ENCODE data around the gene FARS2.

The FARS2 gene

DNA sequence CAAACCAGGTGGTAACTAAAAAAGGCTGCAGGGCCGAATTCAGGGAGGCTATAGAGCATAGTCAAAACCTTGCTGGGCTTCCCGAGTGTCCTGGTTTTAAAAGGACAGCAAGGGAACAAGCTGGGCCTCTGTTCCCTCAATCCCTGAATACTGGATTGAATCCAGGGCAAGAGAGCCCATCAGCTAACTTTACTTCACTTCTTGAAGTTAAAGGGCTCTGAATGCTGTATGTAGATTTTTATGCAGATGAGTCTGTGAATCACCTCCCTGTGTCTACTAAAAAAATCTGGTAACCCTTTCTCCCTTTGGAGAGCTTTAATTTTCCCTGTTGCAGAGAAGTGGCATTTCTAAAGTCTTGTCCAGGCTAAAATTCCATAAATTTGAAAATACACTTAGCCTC is 30.0 kb upstream of the FARS2 start:
- H3K36me3 ChIP-seq (ENCODE audit: control insufficient read depth, low read depth, low read length): no peaks in the 10 kb centered on the region
- no peak overlapping the region for H3K27ac ChIP-seq (ENCODE audit: low read length)
- no peak overlapping the region for H3K9ac ChIP-seq (ENCODE audit: low read length)
- peaks cover 9% of the 10 kb centered on the region for H3K4me1 ChIP-seq (ENCODE audit: control insufficient read depth, low read depth, low read length)
- no peaks in the 10 kb centered on the region for H3K27me3 ChIP-seq (ENCODE audit: control insufficient read depth, insufficient read depth, low read length)
- no peak overlapping the region for H3K4me3 ChIP-seq (ENCODE audit: low read length)
- H3K9me3 ChIP-seq (ENCODE audit: control insufficient read depth, low read depth, low read length): no peaks in the 10 kb centered on the region

- Histone ChIP-seq H3K27ac (ENCODE audit: low read length) (no peak overlapping the region), H3K9me3 (ENCODE audit: control insufficient read depth, low read depth, low read length) (no peaks in the 10 kb centered on the region), H3K36me3 (ENCODE audit: control insufficient read depth, low read depth, low read length) (no peaks in the 10 kb centered on the region), H3K4me1 (ENCODE audit: control insufficient read depth, low read depth, low read length) (peaks cover 9% of the 10 kb centered on the region), H3K4me3 (ENCODE audit: low read length) (no peak overlapping the region), H3K27me3 (ENCODE audit: control insufficient read depth, insufficient read depth, low read length) (no peaks in the 10 kb centered on the region), H3K9ac (ENCODE audit: low read length) (no peak overlapping the region)
Observed at GRCh38 chr6:5234874-5235273, 26.4 kb upstream of the FARS2 start.

- H3K27ac ChIP-seq (ENCODE audit: low read length): no peak overlapping the region
- no peaks in the 10 kb centered on the region for H3K27me3 ChIP-seq (ENCODE audit: control insufficient read depth, insufficient read depth, low read length)
- H3K4me3 ChIP-seq (ENCODE audit: low read length): no peak overlapping the region
- peaks cover 9% of the 10 kb centered on the region for H3K4me1 ChIP-seq (ENCODE audit: control insufficient read depth, low read depth, low read length)
- H3K36me3 ChIP-seq (ENCODE audit: control insufficient read depth, low read depth, low read length): no peaks in the 10 kb centered on the region
- H3K9ac ChIP-seq (ENCODE audit: low read length): no peak overlapping the region
- H3K9me3 ChIP-seq (ENCODE audit: control insufficient read depth, low read depth, low read length): no peaks in the 10 kb centered on the region
Observed at GRCh38 chr6:5235830-5236229, 25.5 kb upstream of the FARS2 start.

- Histone ChIP-seq H3K27ac (ENCODE audit: low read length) (no peak overlapping the region), H3K36me3 (ENCODE audit: control insufficient read depth, low read depth, low read length) (no peaks in the 10 kb centered on the region), H3K9ac (ENCODE audit: low read length) (no peak overlapping the region)
Observed at GRCh38 chr6:5237805-5238204, 23.5 kb upstream of the FARS2 start.

GRCh38 chr6:5238336-5238735 is 23.0 kb upstream of the FARS2 start:
- no peaks in the 10 kb centered on the region for H3K27me3 ChIP-seq (ENCODE audit: control insufficient read depth, insufficient read depth, low read length)
- no peak overlapping the region for H3K9ac ChIP-seq (ENCODE audit: low read length)

More at GRCh38 chr6:5237805-5238204, 23.5 kb upstream of the FARS2 start:
- Histone ChIP-seq H3K9me3 (ENCODE audit: control insufficient read depth, low read depth, low read length) (no peaks in the 10 kb centered on the region), H3K4me1 (ENCODE audit: control insufficient read depth, low read depth, low read length) (peaks cover 12% of the 10 kb centered on the region), H3K4me3 (ENCODE audit: low read length) (no peak overlapping the region), H3K27me3 (ENCODE audit: control insufficient read depth, insufficient read depth, low read length) (no peaks in the 10 kb centered on the region)

DNA sequence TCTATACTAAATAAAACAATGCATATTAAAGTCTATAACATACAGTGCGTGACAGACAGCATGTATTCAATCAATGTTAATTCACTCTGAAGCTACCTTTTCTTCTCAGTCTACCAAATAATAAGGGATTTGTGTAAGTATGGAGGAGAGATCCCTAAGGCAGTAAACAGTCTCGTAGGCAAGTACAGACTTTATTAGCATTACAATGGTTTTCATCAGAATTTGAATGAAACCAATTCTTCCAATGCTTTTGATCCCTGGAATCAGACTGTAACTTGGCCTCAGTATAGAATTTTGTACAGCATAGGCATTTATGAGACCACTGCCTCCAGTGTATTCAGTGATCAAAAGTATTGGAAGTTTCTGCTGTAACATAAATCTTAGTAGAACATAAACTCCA is 20.1 kb upstream of the FARS2 start:
- H3K27ac ChIP-seq (ENCODE audit: low read length): no peak overlapping the region
- H3K4me3 ChIP-seq (ENCODE audit: low read length): no peak overlapping the region
- peaks cover 10% of the 10 kb centered on the region for H3K4me1 ChIP-seq (ENCODE audit: control insufficient read depth, low read depth, low read length)
- no peaks in the 10 kb centered on the region for H3K36me3 ChIP-seq (ENCODE audit: control insufficient read depth, low read depth, low read length)
- no peaks in the 10 kb centered on the region for H3K27me3 ChIP-seq (ENCODE audit: control insufficient read depth, insufficient read depth, low read length)
- H3K9ac ChIP-seq (ENCODE audit: low read length): no peak overlapping the region
- H3K9me3 ChIP-seq (ENCODE audit: control insufficient read depth, low read depth, low read length): no peaks in the 10 kb centered on the region

More at GRCh38 chr6:5238336-5238735, 23.0 kb upstream of the FARS2 start:
- H3K36me3 ChIP-seq (ENCODE audit: control insufficient read depth, low read depth, low read length): no peaks in the 10 kb centered on the region
- H3K9me3 ChIP-seq (ENCODE audit: control insufficient read depth, low read depth, low read length): no peaks in the 10 kb centered on the region
- peaks cover 10% of the 10 kb centered on the region for H3K4me1 ChIP-seq (ENCODE audit: control insufficient read depth, low read depth, low read length)
- no peak overlapping the region for H3K4me3 ChIP-seq (ENCODE audit: low read length)
- H3K27ac ChIP-seq (ENCODE audit: low read length): no peak overlapping the region

- H3K9ac ChIP-seq (ENCODE audit: low read length): no peak overlapping the region
- no peak overlapping the region for H3K27ac ChIP-seq (ENCODE audit: low read length)
- no peaks in the 10 kb centered on the region for H3K9me3 ChIP-seq (ENCODE audit: control insufficient read depth, low read depth, low read length)
- H3K27me3 ChIP-seq (ENCODE audit: control insufficient read depth, insufficient read depth, low read length): no peaks in the 10 kb centered on the region
- H3K4me1 ChIP-seq (ENCODE audit: control insufficient read depth, low read depth, low read length): peaks cover 10% of the 10 kb centered on the region
- no peak overlapping the region for H3K4me3 ChIP-seq (ENCODE audit: low read length)
- no peaks in the 10 kb centered on the region for H3K36me3 ChIP-seq (ENCODE audit: control insufficient read depth, low read depth, low read length)
Observed at GRCh38 chr6:5243069-5243468, 18.2 kb upstream of the FARS2 start.

- Histone ChIP-seq H3K9ac (ENCODE audit: low read length) (no peak overlapping the region), H3K9me3 (ENCODE audit: control insufficient read depth, low read depth, low read length) (no peaks in the 10 kb centered on the region), H3K4me1 (ENCODE audit: control insufficient read depth, low read depth, low read length) (peaks cover 4% of the 10 kb centered on the region), H3K4me3 (ENCODE audit: low read length) (no peak overlapping the region), H3K27ac (ENCODE audit: low read length) (no peak overlapping the region), H3K27me3 (ENCODE audit: control insufficient read depth, insufficient read depth, low read length) (no peaks in the 10 kb centered on the region), H3K36me3 (ENCODE audit: control insufficient read depth, low read depth, low read length) (no peaks in the 10 kb centered on the region)
Observed at GRCh38 chr6:5246141-5247097, 14.9 kb upstream of the FARS2 start.

DNA sequence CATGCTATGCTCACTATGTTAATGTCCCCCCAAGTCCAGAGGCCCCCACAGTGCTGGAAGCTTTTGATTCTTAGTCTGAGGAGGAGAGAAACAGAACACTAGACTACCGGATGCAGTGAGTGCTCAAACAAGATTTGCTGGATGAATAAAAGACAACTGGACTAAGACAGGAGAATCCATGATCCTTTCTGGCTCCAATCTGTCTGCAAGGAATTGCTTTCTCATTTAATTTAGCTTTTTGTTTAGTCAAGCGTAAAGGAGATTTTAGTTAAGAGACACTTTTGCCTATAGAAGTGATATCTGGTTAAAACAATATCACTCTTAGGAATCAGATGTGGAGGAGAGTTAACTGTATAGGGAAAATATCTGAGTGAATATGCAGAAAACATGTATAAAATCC is 14.1 kb upstream of the FARS2 start:
- no peaks in the 10 kb centered on the region for H3K27me3 ChIP-seq (ENCODE audit: control insufficient read depth, insufficient read depth, low read length)
- H3K9ac ChIP-seq (ENCODE audit: low read length): no peak overlapping the region
- no peaks in the 10 kb centered on the region for H3K36me3 ChIP-seq (ENCODE audit: control insufficient read depth, low read depth, low read length)
- no peak overlapping the region for H3K27ac ChIP-seq (ENCODE audit: low read length)
- no peaks in the 10 kb centered on the region for H3K9me3 ChIP-seq (ENCODE audit: control insufficient read depth, low read depth, low read length)
- no peaks in the 10 kb centered on the region for H3K4me1 ChIP-seq (ENCODE audit: control insufficient read depth, low read depth, low read length)
- H3K4me3 ChIP-seq (ENCODE audit: low read length): no peak overlapping the region

DNA sequence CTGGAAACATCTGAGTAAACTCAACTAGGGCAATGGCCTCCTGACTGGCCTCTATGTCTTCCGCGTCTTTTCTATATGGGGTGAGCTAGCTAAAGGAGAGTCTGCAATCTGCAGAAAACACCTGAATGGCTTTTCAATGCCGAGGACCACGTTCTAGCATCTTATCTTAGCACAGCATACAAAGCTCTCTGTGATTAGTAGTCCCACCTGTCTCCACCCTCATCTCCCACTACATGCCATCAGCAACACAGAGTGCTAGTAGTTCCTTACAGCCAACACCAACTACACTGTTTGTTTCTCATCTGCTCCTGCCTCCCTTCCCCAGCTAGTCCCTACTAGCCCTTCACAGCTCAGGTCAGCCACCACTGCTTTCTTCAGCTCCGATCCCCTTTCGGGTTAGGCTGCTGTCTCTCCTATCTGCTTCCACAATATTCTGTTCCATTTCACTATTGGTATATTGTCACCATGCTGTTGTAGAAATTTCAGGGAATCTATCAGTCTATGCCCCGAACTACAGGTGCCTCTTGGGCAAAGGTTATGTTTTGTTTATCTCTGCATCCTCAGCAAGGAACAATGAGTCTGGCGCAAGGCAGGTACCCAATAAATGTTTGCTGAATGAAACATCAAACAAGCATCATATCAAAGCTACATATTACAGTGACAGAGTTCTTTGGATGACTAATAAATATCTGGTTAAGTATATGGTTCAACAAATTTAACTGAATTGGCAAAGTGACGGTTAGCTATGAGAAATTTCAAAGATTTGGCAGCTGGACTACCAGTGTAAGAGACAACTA is 12.8 kb upstream of the FARS2 start:
- no peak overlapping the region for H3K4me3 ChIP-seq (ENCODE audit: low read length)
- no peaks in the 10 kb centered on the region for H3K36me3 ChIP-seq (ENCODE audit: control insufficient read depth, low read depth, low read length)
- H3K27ac ChIP-seq (ENCODE audit: low read length): no peak overlapping the region
- H3K9ac ChIP-seq (ENCODE audit: low read length): no peak overlapping the region
- no peaks in the 10 kb centered on the region for H3K9me3 ChIP-seq (ENCODE audit: control insufficient read depth, low read depth, low read length)
- H3K4me1 ChIP-seq (ENCODE audit: control insufficient read depth, low read depth, low read length): no peaks in the 10 kb centered on the region
- no peaks in the 10 kb centered on the region for H3K27me3 ChIP-seq (ENCODE audit: control insufficient read depth, insufficient read depth, low read length)

- H3K27me3 ChIP-seq (ENCODE audit: control insufficient read depth, insufficient read depth, low read length): no peaks in the 10 kb centered on the region
- H3K9me3 ChIP-seq (ENCODE audit: control insufficient read depth, low read depth, low read length): no peaks in the 10 kb centered on the region
- H3K4me3 ChIP-seq (ENCODE audit: low read length): no peak overlapping the region
- H3K4me1 ChIP-seq (ENCODE audit: control insufficient read depth, low read depth, low read length): no peaks in the 10 kb centered on the region
- peaks cover 5% of the 10 kb centered on the region for H3K36me3 ChIP-seq (ENCODE audit: control insufficient read depth, low read depth, low read length)
- no peak overlapping the region for H3K9ac ChIP-seq (ENCODE audit: low read length)
- no peak overlapping the region for H3K27ac ChIP-seq (ENCODE audit: low read length)
Observed at GRCh38 chr6:5249451-5250122, 11.7 kb upstream of the FARS2 start.
